A673 (cell line): ENCODE data around the gene HMX1. TPM values are rescaled to one million over a fixed set of nuclear protein-coding genes. Genes with fewer than 3 reads are reported as not detected.

Experiments used
- BruUV-seq: library from RNA; stranded (reverse); fragments of 400-500 nt; replicated peaks from 2 replicates; lab custom pipeline; 2021; lab: Mats Ljungman, UMichigan
- CTCF ChIA-PET: fragments of 300-600 bp; sonication (Branson Sonifier 250); formaldehyde crosslinking; loops from one replicate; lab custom pipeline; 2022; ENCODE audit warnings: antibody characterized with exemption; lab: Charles Lee
- POLR2A ChIA-PET: fragments of 300-600 bp; sonication (Branson Sonifier 250); formaldehyde crosslinking; loops from one replicate; lab custom pipeline; 2022; ENCODE audit warnings: antibody characterized with exemption; ENCODE audit not compliant: low non-redundant PET; lab: Charles Lee
- DNase-seq: peaks from one replicate; pipeline ENCODE4 v3.0.0-alpha.2; 2015; ENCODE audit warnings: low spot score
- H3K27ac ChIP-seq: fragments of 200-600 bp; sonication (generic); 2 replicates; pipeline ENCODE4 v1.5.1; 2016; ENCODE audit warnings: mixed run types, low read depth, mild to moderate bottlenecking, mixed read lengths, antibody characterized with exemption, low read length; ENCODE audit not compliant: poor library complexity, severe bottlenecking
- H3K27me3 ChIP-seq: fragments of 200-600 bp; sonication (generic); replicated peaks from 2 replicates; pipeline ENCODE4 v1.6.1; 2017; ENCODE audit warnings: mixed run types, low read depth, mild to moderate bottlenecking, mixed read lengths, antibody characterized with exemption, low read length; ENCODE audit not compliant: insufficient read depth, poor library complexity
- H3K36me3 ChIP-seq: fragments of 200-600 bp; sonication (generic); 2 replicates; pipeline ENCODE4 v1.6.1; 2016; ENCODE audit warnings: mixed run types, mild to moderate bottlenecking, mixed read lengths, antibody characterized with exemption, low read length; ENCODE audit not compliant: insufficient read depth, poor library complexity, severe bottlenecking
- H3K4me1 ChIP-seq: fragments of 200-600 bp; sonication (generic); 2 replicates; pipeline ENCODE4 v1.6.1; 2017; ENCODE audit warnings: mixed run types, mild to moderate bottlenecking, mixed read lengths, antibody characterized with exemption, low read length; ENCODE audit not compliant: insufficient read depth, poor library complexity, severe bottlenecking
- H3K4me3 ChIP-seq: fragments of 200-600 bp; sonication (generic); 2 replicates; pipeline ENCODE4 v1.5.1; 2016; ENCODE audit warnings: low read depth, mixed run types, mild to moderate bottlenecking, mixed read lengths, low read length; ENCODE audit not compliant: poor library complexity, severe bottlenecking
- H3K9me3 ChIP-seq: fragments of 200-600 bp; sonication (generic); 2 replicates; pipeline ENCODE4 v1.6.1; 2016; ENCODE audit warnings: mixed run types, low read depth, mild to moderate bottlenecking, mixed read lengths, antibody characterized with exemption, low read length; ENCODE audit not compliant: poor library complexity, severe bottlenecking
- EZH2 ChIP-seq: fragments of 200-600 bp; sonication (generic); IDR thresholded peaks from 2 replicates; pipeline ENCODE4 v1.6.1; 2017; ENCODE audit warnings: borderline replicate concordance, low read depth, mild to moderate bottlenecking, mixed read lengths, antibody characterized with exemption, low read length; ENCODE audit not compliant: poor library complexity, severe bottlenecking
- intact Hi-C: fragments of 100-400 bp; cut with micrococcal nuclease; formaldehyde crosslinking; loops from one replicate; pipeline ENCODE4 v1.10.0; 2022; ENCODE audit not compliant: unreplicated experiment
- total RNA-seq: library from RNA; stranded (reverse); gene quantifications from 2 replicates; pipeline ENCODE4 v1.2.3, GENCODE V29; 2021
- TF ChIP-seq, protein P1 (sequence below): fragments of 300-800, 200-600 bp; sonication (generic); conservative IDR thresholded peaks from 2 replicates; pipeline ENCODE4 v1.5.1; 2017; ENCODE audit warnings: low read depth, mild to moderate bottlenecking, antibody characterized with exemption, low read length, moderate library complexity, mixed read lengths

The HMX1 gene
- total RNA-seq, 1 experiment from 2014 or later, result 0.26 TPM

DNA sequence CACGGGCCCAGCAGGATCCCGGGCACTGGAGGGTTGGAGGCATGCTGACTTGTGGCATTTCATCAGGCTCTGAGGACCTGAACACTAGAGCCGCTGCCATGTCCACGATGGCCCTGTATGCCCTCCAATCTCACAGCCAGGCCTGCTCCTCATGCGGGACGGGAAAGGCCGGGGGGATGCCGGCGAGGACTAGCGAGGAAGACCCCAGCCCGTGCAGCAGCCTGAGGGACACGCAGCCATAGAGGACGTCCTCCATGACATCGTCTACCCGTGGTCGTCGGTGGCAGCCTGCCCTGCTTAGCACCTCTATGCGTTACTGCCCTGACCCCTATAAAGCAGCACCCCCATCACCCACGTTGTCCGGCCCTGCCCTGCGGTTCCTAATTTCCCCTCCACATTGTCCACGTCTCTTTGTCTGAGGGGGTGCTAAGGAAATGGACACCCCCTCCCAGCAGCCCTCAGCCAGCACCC, 32.6 kb downstream of the HMX1 start:
- Histone ChIP-seq H3K27ac (no peak overlapping the region), H3K9me3 (peaks cover 4% of the 10 kb centered on the region), H3K27me3 (no peaks in the 10 kb centered on the region), H3K4me3 (no peak overlapping the region), H3K36me3 (no peaks in the 10 kb centered on the region), H3K4me1 (no peaks in the 10 kb centered on the region)
- TF ChIP-seq EZH2, result no peak
- TF ChIP-seq, protein P1, sequence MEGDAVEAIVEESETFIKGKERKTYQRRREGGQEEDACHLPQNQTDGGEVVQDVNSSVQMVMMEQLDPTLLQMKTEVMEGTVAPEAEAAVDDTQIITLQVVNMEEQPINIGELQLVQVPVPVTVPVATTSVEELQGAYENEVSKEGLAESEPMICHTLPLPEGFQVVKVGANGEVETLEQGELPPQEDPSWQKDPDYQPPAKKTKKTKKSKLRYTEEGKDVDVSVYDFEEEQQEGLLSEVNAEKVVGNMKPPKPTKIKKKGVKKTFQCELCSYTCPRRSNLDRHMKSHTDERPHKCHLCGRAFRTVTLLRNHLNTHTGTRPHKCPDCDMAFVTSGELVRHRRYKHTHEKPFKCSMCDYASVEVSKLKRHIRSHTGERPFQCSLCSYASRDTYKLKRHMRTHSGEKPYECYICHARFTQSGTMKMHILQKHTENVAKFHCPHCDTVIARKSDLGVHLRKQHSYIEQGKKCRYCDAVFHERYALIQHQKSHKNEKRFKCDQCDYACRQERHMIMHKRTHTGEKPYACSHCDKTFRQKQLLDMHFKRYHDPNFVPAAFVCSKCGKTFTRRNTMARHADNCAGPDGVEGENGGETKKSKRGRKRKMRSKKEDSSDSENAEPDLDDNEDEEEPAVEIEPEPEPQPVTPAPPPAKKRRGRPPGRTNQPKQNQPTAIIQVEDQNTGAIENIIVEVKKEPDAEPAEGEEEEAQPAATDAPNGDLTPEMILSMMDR, result no peak
- ChIA-PET POLR2A (no interaction called here), CTCF (no interaction called here)
- intact Hi-C loops, result no loop called here
- BruUV-seq, result no TSS peak
- no peak for DNase-seq

DNA sequence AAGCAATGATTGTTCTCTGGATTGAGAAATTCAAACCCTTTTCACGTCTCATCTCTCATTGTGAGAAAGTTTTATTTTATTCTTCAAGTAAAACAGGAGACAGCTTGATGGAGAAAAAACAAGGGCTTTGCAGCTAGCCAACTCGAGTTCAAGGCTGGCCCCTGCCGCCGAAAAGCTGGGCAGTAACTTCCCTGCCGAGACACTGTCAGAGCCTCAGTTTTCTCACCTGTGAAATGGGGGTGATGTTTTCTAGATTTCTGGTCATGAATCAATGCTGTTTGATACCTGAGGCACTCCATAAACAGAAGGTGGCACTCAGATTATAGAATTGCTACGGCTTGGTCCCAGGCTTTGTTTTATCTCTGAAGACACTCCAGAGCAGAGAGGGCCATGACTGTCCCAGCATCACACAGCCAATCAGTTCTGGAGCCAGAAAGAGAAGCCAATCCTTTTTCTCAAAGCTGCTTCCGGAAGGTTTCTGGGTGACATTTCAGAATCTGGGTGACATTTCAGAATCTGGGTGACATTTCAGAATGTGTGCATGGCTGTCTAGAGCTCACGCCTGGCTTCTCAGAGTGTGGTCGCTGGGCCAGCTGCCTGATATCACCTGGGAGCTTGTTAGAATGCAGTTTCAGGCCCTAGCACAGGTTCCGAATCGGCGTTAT, 33.2 kb downstream of the HMX1 start:
- DNase-seq, result no peak
- H3K36me3 ChIP-seq, result no peaks in the 10 kb centered on the region
- no peaks in the 10 kb centered on the region for H3K27me3 ChIP-seq
- no peak overlapping the region for H3K27ac ChIP-seq
- H3K4me3 ChIP-seq, result no peak overlapping the region
- H3K9me3 ChIP-seq, result no peaks in the 10 kb centered on the region
- BruUV-seq, result no TSS peak
- intact Hi-C loops, result no loop called here
- CTCF ChIA-PET, result no interaction called here
- POLR2A ChIA-PET, result no interaction called here
- H3K4me1 ChIP-seq, result no peaks in the 10 kb centered on the region
- TF ChIP-seq EZH2, result no peak
- TF ChIP-seq, protein P1, result no peak

GRCh38 chr4:8837181-8837841, 34.3 kb downstream of the HMX1 start:
- CTCF ChIA-PET, result no interaction called here
- Histone ChIP-seq H3K27ac (no peak overlapping the region), H3K4me1 (no peaks in the 10 kb centered on the region), H3K4me3 (no peak overlapping the region), H3K36me3 (no peaks in the 10 kb centered on the region), H3K9me3 (no peaks in the 10 kb centered on the region), H3K27me3 (no peaks in the 10 kb centered on the region)
- intact Hi-C loops, result no loop called here
- no peak for TF ChIP-seq EZH2
- TF ChIP-seq, protein P1, result no peak
- DNase-seq, result no peak
- POLR2A ChIA-PET, result no interaction called here
- no TSS peak for BruUV-seq
